Measurements from ENCODE around the gene CPAMD8.

Gene CPAMD8

DNA sequence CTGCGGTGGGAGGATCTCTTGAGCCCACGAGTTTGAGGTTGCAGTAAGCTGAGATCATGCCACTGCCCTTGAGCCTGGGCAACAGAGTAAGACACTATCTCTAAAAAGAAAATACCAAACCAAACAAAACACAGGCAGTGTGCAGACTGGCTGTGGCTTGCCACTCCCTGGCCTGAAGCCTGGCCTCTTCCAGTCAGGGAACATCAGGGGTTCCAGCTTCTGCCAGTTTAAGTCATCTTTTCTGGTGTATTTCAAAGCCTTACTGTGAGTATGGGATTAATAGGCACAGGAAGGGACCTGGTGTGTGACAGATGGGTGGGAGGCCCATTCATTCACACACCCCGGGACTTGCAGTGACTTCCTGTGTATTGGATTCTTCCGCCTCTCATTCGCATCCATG is 164.8 kb downstream of the CPAMD8 start:
- Histone ChIP-seq H3K4me3 (ENCODE audit: insufficient read length, low read depth) (no peak overlapping the region), H3K4me1 (ENCODE audit: insufficient read depth, insufficient read length) (peaks cover 7% of the 10 kb centered on the region), H3K36me3 (ENCODE audit: insufficient read depth, insufficient read length, low read length) (peaks cover 68% of the 10 kb centered on the region), H3K9ac (ENCODE audit: insufficient read length, low read depth) (no peak overlapping the region), H3K9me3 (ENCODE audit: insufficient read depth, low read length) (no peaks in the 10 kb centered on the region), H3K27me3 (ENCODE audit: insufficient read depth, insufficient read length) (no peaks in the 10 kb centered on the region)
- no peak for DNase-seq (ENCODE audit: low read depth, low spot score)
- no peak for TF ChIP-seq YY1 (IDR thresholded peaks at IDR 0.05; ENCODE audit: insufficient read depth, insufficient read length)
- TF ChIP-seq SUZ12 (IDR thresholded peaks at IDR 0.05; ENCODE audit: extremely low read depth, insufficient read depth, insufficient read length): no peak
- no peak for TF ChIP-seq ZNF274 (IDR thresholded peaks at IDR 0.05; ENCODE audit: low read depth, low read length)

DNA sequence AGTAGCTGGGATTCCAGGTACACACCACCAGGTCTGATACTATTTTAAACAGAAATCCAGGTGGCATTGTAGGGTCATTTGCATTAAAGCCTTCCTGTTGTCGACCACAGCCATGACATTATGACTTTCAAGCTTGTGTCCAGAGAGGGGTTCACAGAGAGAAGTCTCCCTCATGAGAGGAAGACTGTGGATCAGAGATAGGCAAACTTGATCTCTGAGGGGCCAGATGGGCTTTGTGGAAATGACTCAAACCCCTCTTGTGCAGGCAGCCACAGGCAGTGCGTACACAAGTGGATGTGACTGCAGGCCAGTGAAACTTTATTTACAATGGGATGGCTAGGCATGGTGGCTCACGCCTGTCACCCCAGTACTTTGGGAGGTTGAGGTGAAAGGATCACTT is 165.6 kb downstream of the CPAMD8 start:
- peaks cover 67% of the 10 kb centered on the region for H3K36me3 ChIP-seq (ENCODE audit: insufficient read depth, insufficient read length, low read length)

DNA sequence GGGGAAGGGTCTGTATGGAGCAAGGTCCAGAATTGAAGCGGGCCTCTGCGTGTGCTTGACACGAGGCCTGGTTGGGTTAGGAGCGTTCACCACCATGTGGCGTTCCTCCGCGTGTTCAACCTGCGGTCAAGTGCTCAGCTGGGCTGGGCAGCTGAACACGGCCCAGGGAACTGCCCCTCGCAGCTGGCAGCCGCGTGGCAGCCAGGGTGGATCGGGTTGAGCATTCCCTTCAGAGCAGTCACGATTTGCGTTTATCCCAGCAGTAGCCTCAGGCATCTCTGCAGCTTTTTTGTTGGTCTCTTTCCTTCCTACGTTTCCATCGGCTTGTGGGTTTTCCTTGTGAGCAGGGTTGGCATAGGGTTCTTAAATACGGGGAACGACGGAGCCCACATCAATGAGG is 166.5 kb downstream of the CPAMD8 start:
- H3K27me3 ChIP-seq (ENCODE audit: insufficient read depth, insufficient read length): no peaks in the 10 kb centered on the region
- H3K36me3 ChIP-seq (ENCODE audit: insufficient read depth, insufficient read length, low read length): peaks cover 64% of the 10 kb centered on the region
- H3K9ac ChIP-seq (ENCODE audit: insufficient read length, low read depth): no peak overlapping the region
- H3K4me1 ChIP-seq (ENCODE audit: insufficient read depth, insufficient read length): peaks cover 7% of the 10 kb centered on the region
- TF ChIP-seq YY1 (IDR thresholded peaks at IDR 0.05; ENCODE audit: insufficient read depth, insufficient read length): no peak
- TF ChIP-seq SUZ12 (IDR thresholded peaks at IDR 0.05; ENCODE audit: extremely low read depth, insufficient read depth, insufficient read length): no peak
- TF ChIP-seq ZNF274 (IDR thresholded peaks at IDR 0.05; ENCODE audit: low read depth, low read length): no peak
- H3K9me3 ChIP-seq (ENCODE audit: insufficient read depth, low read length): no peaks in the 10 kb centered on the region
- no peak for DNase-seq (ENCODE audit: low read depth, low spot score)
- no peak overlapping the region for H3K4me3 ChIP-seq (ENCODE audit: insufficient read length, low read depth)

More for the DNA sequence above, 165.6 kb downstream of the CPAMD8 start:
- H3K9ac ChIP-seq (ENCODE audit: insufficient read length, low read depth): no peak overlapping the region
- H3K4me3 ChIP-seq (ENCODE audit: insufficient read length, low read depth): no peak overlapping the region
- H3K27me3 ChIP-seq (ENCODE audit: insufficient read depth, insufficient read length): no peaks in the 10 kb centered on the region
- H3K4me1 ChIP-seq (ENCODE audit: insufficient read depth, insufficient read length): peaks cover 7% of the 10 kb centered on the region
- no peak for DNase-seq (ENCODE audit: low read depth, low spot score)
- H3K9me3 ChIP-seq (ENCODE audit: insufficient read depth, low read length): no peaks in the 10 kb centered on the region
- no peak for TF ChIP-seq SUZ12 (IDR thresholded peaks at IDR 0.05; ENCODE audit: extremely low read depth, insufficient read depth, insufficient read length)
- no peak for TF ChIP-seq ZNF274 (IDR thresholded peaks at IDR 0.05; ENCODE audit: low read depth, low read length)
- no peak for TF ChIP-seq YY1 (IDR thresholded peaks at IDR 0.05; ENCODE audit: insufficient read depth, insufficient read length)

DNA sequence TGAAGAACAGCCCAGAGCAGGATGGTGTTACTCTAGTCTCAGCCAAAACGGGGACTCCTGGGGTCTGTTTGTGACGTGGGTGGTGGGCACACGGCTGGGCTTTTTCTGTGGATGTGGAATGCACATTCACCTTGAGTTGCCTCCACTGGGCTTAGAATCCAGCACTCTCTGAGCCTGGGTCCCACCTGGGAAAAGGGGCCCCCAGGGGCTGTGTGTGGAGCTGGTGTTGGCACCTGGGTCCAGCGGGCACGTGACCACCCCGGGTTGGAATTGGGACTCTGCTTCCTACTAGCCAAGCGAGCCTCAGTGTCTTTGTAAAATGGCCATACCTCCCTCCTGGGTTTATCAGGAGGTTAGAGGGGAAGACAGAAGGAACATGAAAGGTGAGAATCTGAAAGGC is 167.0 kb downstream of the CPAMD8 start:
- Histone ChIP-seq H3K27me3 (ENCODE audit: insufficient read depth, insufficient read length) (no peaks in the 10 kb centered on the region), H3K36me3 (ENCODE audit: insufficient read depth, insufficient read length, low read length) (peaks cover 65% of the 10 kb centered on the region), H3K9ac (ENCODE audit: insufficient read length, low read depth) (no peak overlapping the region), H3K9me3 (ENCODE audit: insufficient read depth, low read length) (no peaks in the 10 kb centered on the region), H3K4me1 (ENCODE audit: insufficient read depth, insufficient read length) (peaks cover 7% of the 10 kb centered on the region), H3K4me3 (ENCODE audit: insufficient read length, low read depth) (no peak overlapping the region)
- DNase-seq (ENCODE audit: low read depth, low spot score): no peak
- no peak for TF ChIP-seq ZNF274 (IDR thresholded peaks at IDR 0.05; ENCODE audit: low read depth, low read length)
- TF ChIP-seq YY1 (IDR thresholded peaks at IDR 0.05; ENCODE audit: insufficient read depth, insufficient read length): no peak
- no peak for TF ChIP-seq SUZ12 (IDR thresholded peaks at IDR 0.05; ENCODE audit: extremely low read depth, insufficient read depth, insufficient read length)

DNA sequence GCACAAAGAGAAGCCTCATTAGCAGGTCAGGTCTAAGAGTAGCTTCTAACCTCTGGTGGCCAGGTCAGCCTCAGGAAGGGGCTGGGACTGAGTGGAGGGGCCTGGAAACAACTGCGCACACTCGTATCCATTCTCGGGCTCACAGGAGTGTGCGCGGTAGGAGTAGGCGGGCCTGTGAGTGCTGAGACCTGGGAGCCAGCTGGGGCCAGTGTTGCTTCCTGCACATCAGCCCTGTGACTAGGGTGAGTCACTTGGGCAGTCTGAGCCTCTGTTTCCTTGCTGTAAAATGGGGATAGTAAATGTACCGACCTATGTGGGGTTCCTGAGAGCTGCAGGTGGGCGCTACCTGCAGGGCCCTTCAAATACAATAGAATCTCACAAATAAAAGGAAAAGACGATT is 170.5 kb downstream of the CPAMD8 start:
- Histone ChIP-seq H3K36me3 (ENCODE audit: insufficient read depth, insufficient read length, low read length) (peaks cover 70% of the 10 kb centered on the region), H3K4me3 (ENCODE audit: insufficient read length, low read depth) (no peak overlapping the region), H3K9me3 (ENCODE audit: insufficient read depth, low read length) (no peaks in the 10 kb centered on the region), H3K9ac (ENCODE audit: insufficient read length, low read depth) (no peak overlapping the region), H3K27me3 (ENCODE audit: insufficient read depth, insufficient read length) (no peaks in the 10 kb centered on the region), H3K4me1 (ENCODE audit: insufficient read depth, insufficient read length) (peaks cover 10% of the 10 kb centered on the region)
- DNase-seq (ENCODE audit: low read depth, low spot score): no peak
- TF ChIP-seq SUZ12 (IDR thresholded peaks at IDR 0.05; ENCODE audit: extremely low read depth, insufficient read depth, insufficient read length): no peak
- no peak for TF ChIP-seq YY1 (IDR thresholded peaks at IDR 0.05; ENCODE audit: insufficient read depth, insufficient read length)
- TF ChIP-seq ZNF274 (IDR thresholded peaks at IDR 0.05; ENCODE audit: low read depth, low read length): no peak

DNA sequence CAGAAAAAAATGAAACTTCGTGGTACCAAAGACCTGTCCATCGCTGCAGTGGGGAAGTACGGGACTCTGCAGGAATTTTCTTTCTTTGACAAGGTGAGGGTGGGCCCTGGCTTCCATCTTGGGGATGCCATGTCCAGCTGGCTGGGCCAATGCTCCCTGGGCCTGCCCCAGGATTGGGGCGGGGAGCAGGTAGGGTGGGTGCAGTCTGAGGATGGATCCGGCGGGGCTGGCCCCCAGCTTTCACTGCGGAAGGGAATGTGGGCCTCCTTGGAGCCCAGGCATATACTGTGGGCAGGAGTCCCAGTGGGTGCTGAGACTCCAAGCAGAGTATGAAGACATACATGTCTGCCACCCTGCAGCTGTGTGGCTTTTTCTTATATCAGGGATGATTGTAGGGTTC is 173.5 kb downstream of the CPAMD8 start:
- peaks cover 8% of the 10 kb centered on the region for H3K4me1 ChIP-seq (ENCODE audit: insufficient read depth, insufficient read length)
- H3K9ac ChIP-seq (ENCODE audit: insufficient read length, low read depth): no peak overlapping the region
- no peak for DNase-seq (ENCODE audit: low read depth, low spot score)
- no peak overlapping the region for H3K4me3 ChIP-seq (ENCODE audit: insufficient read length, low read depth)
- H3K36me3 ChIP-seq (ENCODE audit: insufficient read depth, insufficient read length, low read length): peaks cover 88% of the 10 kb centered on the region
- H3K27me3 ChIP-seq (ENCODE audit: insufficient read depth, insufficient read length): no peaks in the 10 kb centered on the region
- H3K9me3 ChIP-seq (ENCODE audit: insufficient read depth, low read length): no peaks in the 10 kb centered on the region
- TF ChIP-seq YY1 (IDR thresholded peaks at IDR 0.05; ENCODE audit: insufficient read depth, insufficient read length) (no peak), ZNF274 (IDR thresholded peaks at IDR 0.05; ENCODE audit: low read depth, low read length) (no peak), SUZ12 (IDR thresholded peaks at IDR 0.05; ENCODE audit: extremely low read depth, insufficient read depth, insufficient read length) (no peak)

DNA sequence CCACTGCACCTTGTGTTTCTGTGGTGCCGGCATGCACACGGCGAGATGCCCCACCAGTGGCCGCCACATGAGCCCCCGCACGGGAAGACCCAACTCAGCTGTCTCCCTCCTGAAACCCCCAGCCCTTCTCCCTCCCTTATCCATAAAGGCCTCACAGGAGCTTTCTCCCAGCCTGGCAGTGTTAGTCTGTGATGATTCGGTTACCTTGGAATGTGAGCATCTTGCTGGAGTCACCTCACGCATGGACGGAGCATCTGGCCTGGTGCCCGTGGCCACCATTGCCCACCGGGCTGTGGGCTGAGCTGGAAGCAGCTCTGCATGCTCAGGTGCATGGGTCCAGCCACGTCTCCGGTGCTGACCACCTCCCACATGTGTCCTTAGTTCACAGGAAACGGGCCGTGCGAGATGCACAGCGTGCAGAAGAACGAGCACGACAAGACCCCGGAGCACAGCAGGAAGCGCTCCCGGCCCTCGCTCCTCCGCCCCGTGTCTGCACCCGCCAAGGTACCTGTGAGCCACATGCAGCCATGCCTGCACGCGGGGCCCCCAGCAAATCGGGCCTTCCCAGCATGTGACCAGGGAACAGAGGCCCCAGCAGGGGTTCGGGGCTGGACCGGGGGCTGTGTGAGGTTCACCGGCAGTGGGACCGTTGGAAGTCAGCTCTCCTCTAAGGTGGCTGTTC is 175.4 kb downstream of the CPAMD8 start:
- Histone ChIP-seq H3K9me3 (ENCODE audit: insufficient read depth, low read length) (no peaks in the 10 kb centered on the region), H3K9ac (ENCODE audit: insufficient read length, low read depth) (no peak overlapping the region), H3K4me3 (ENCODE audit: insufficient read length, low read depth) (no peak overlapping the region), H3K27me3 (ENCODE audit: insufficient read depth, insufficient read length) (no peaks in the 10 kb centered on the region), H3K36me3 (ENCODE audit: insufficient read depth, insufficient read length, low read length) (peaks cover 96% of the 10 kb centered on the region), H3K4me1 (ENCODE audit: insufficient read depth, insufficient read length) (peaks cover 8% of the 10 kb centered on the region)
- TF ChIP-seq SUZ12 (IDR thresholded peaks at IDR 0.05; ENCODE audit: extremely low read depth, insufficient read depth, insufficient read length) (no peak), YY1 (IDR thresholded peaks at IDR 0.05; ENCODE audit: insufficient read depth, insufficient read length) (no peak)
- no peak for DNase-seq (ENCODE audit: low read depth, low spot score)
